ENCODE data around the gene EFCAB11. TPM values are rescaled to one million over a fixed set of nuclear protein-coding genes. Genes with fewer than 3 reads are reported as not detected.

The EFCAB11 gene
- total and polyA plus RNA-seq, 2 experiments from 2014 or later: 7.7 to 24.6 TPM

DNA sequence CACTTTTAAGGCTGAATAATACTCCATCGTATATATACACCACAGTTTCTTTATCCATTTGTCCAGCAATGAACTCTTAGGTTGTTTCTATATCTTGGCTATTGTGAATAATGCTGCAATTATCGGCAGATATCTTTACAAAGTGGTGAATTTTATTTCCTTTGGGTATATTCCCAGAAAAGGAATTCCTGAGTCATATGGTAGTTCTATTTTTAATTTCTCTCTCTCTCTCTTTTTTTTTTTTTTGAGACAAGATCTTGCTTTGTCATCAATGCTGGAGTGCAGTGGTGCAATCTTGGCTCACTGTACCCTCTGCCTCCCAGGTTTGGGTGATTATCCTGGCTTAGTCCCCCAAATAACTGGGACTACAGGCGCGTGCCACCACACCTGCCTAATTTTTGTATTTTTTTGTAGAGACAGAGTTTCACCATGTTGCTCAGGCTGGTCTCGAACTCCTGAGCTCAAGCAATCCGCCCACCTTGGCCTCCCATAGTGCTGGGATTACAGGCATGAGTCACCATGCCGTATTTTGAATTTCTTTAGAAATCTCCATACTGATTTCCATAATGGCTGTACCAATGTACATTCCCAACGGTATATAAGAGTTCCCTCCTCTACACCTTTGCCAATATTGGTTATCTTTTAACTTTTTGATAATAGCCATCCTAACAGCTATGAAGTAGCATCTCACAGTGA lies 98.4 kb downstream of the EFCAB11 start:
- no peaks in the 10 kb centered on the region for H4K20me1 ChIP-seq (replicated peaks; ENCODE audit: insufficient read depth)
- no peaks in the 10 kb centered on the region for H3K79me2 ChIP-seq (replicated peaks; ENCODE audit: insufficient read depth)
- no peaks in the 10 kb centered on the region for H3K27me3 ChIP-seq (ENCODE audit: insufficient read depth)
- no peaks in the 10 kb centered on the region for H3K4me1 ChIP-seq (ENCODE audit: insufficient read depth)
- no peak overlapping the region for H2AFZ ChIP-seq
- H3K36me3 ChIP-seq (ENCODE audit: insufficient read depth): no peaks in the 10 kb centered on the region
- Mint-ChIP-seq H3K27me3 (ENCODE audit: insufficient read depth, low read depth, poor library complexity) (peaks cover 2% of the 10 kb centered on the region), H3K4me3 (no peak overlapping the region), H3K36me3 (ENCODE audit: low read depth) (no peaks in the 10 kb centered on the region), H3K27ac (no peak overlapping the region), H3K4me1 (no peaks in the 10 kb centered on the region; the same call in 2 of the 3 replicates), H3K9me3 (no peaks in the 10 kb centered on the region)
- H3K9me2 ChIP-seq (ENCODE audit: insufficient read depth): 0 out of 2 replicates have a peak, but pooled peaks cover 11% of the 10 kb centered on the region
- H3K4me3 ChIP-seq: no peak overlapping the region
- ATAC-seq (no peak), DNase-seq (ENCODE audit: low spot score) (no peak)
- TF ChIP-seq, protein P1, sequence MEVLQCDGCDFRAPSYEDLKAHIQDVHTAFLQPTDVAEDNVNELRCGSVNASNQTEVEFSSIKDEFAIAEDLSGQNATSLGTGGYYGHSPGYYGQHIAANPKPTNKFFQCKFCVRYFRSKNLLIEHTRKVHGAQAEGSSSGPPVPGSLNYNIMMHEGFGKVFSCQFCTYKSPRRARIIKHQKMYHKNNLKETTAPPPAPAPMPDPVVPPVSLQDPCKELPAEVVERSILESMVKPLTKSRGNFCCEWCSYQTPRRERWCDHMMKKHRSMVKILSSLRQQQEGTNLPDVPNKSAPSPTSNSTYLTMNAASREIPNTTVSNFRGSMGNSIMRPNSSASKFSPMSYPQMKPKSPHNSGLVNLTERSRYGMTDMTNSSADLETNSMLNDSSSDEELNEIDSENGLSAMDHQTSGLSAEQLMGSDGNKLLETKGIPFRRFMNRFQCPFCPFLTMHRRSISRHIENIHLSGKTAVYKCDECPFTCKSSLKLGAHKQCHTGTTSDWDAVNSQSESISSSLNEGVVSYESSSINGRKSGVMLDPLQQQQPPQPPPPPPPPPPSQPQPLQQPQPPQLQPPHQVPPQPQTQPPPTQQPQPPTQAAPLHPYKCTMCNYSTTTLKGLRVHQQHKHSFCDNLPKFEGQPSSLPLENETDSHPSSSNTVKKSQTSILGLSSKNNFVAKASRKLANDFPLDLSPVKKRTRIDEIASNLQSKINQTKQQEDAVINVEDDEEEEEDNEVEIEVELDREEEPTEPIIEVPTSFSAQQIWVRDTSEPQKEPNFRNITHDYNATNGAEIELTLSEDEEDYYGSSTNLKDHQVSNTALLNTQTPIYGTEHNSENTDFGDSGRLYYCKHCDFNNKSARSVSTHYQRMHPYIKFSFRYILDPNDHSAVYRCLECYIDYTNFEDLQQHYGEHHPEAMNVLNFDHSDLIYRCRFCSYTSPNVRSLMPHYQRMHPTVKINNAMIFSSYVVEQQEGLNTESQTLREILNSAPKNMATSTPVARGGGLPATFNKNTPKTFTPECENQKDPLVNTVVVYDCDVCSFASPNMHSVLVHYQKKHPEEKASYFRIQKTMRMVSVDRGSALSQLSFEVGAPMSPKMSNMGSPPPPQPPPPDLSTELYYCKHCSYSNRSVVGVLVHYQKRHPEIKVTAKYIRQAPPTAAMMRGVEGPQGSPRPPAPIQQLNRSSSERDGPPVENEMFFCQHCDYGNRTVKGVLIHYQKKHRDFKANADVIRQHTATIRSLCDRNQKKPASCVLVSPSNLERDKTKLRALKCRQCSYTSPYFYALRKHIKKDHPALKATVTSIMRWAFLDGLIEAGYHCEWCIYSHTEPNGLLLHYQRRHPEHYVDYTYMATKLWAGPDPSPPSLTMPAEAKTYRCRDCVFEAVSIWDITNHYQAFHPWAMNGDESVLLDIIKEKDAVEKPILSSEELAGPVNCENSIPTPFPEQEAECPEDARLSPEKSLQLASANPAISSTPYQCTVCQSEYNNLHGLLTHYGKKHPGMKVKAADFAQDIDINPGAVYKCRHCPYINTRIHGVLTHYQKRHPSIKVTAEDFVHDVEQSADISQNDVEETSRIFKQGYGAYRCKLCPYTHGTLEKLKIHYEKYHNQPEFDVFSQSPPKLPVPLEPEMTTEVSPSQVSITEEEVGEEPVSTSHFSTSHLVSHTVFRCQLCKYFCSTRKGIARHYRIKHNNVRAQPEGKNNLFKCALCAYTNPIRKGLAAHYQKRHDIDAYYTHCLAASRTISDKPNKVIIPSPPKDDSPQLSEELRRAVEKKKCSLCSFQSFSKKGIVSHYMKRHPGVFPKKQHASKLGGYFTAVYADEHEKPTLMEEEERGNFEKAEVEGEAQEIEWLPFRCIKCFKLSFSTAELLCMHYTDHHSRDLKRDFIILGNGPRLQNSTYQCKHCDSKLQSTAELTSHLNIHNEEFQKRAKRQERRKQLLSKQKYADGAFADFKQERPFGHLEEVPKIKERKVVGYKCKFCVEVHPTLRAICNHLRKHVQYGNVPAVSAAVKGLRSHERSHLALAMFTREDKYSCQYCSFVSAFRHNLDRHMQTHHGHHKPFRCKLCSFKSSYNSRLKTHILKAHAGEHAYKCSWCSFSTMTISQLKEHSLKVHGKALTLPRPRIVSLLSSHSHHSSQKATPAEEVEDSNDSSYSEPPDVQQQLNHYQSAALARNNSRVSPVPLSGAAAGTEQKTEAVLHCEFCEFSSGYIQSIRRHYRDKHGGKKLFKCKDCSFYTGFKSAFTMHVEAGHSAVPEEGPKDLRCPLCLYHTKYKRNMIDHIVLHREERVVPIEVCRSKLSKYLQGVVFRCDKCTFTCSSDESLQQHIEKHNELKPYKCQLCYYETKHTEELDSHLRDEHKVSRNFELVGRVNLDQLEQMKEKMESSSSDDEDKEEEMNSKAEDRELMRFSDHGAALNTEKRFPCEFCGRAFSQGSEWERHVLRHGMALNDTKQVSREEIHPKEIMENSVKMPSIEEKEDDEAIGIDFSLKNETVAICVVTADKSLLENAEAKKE (CRISPR knock-in tag; IDR thresholded peaks at IDR 0.05): no peak
- TF ChIP-seq JUNB (IDR thresholded peaks at IDR 0.05; ENCODE audit: unreplicated experiment) (no peak), POLR2AphosphoS5 (IDR thresholded peaks at IDR 0.05; ENCODE audit: low read depth) (no peak), EZH2 (IDR thresholded peaks at IDR 0.05; ENCODE audit: low read depth, unreplicated experiment) (no peak), STAT1 (IDR thresholded peaks at IDR 0.05; ENCODE audit: unreplicated experiment) (no peak), ZNF331 (CRISPR knock-in tag; IDR thresholded peaks at IDR 0.05; ENCODE audit: low read depth) (no peak), EZH2phosphoT487 (IDR thresholded peaks at IDR 0.05; ENCODE audit: unreplicated experiment) (no peak)
- TF ChIP-seq, protein P2, sequence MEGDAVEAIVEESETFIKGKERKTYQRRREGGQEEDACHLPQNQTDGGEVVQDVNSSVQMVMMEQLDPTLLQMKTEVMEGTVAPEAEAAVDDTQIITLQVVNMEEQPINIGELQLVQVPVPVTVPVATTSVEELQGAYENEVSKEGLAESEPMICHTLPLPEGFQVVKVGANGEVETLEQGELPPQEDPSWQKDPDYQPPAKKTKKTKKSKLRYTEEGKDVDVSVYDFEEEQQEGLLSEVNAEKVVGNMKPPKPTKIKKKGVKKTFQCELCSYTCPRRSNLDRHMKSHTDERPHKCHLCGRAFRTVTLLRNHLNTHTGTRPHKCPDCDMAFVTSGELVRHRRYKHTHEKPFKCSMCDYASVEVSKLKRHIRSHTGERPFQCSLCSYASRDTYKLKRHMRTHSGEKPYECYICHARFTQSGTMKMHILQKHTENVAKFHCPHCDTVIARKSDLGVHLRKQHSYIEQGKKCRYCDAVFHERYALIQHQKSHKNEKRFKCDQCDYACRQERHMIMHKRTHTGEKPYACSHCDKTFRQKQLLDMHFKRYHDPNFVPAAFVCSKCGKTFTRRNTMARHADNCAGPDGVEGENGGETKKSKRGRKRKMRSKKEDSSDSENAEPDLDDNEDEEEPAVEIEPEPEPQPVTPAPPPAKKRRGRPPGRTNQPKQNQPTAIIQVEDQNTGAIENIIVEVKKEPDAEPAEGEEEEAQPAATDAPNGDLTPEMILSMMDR (conservative IDR thresholded peaks at IDR 0.05; ENCODE audit: low read depth in 2 of 2): no peak
- H3K4me2 ChIP-seq: no peak overlapping the region
- H3K27ac ChIP-seq (ENCODE audit: low read depth): no peak overlapping the region
- no peaks in the 10 kb centered on the region for H3F3A ChIP-seq (replicated peaks; ENCODE audit: low read depth)

Data from GM23338 (cell line).